Stimulated activated CD8-positive, alpha-beta memory T cell treated with anti-CD3 and anti-CD28 coated beads, Interleukin-12 subunit alpha, Interleukin-12 subunit beta, amount 100 ng/mL, for 24 hours (primary cell): Measurements from ENCODE around the gene CHD2.

Experiments used
- DNase-seq: peaks from one replicate; pipeline ENCODE4 v3.0.0-alpha.2; 2020; ENCODE audit errors: extremely low read depth

CHD2 gene

GRCh38 chr15:92932946-92933649 lies 33.0 kb downstream of the CHD2 start:
- DNase-seq, result no peak

GRCh38 chr15:92933831-92934230 lies 33.7 kb downstream of the CHD2 start:
- DNase-seq, result no peak

GRCh38 chr15:92934716-92935115 lies 34.6 kb downstream of the CHD2 start:
- no peak for DNase-seq

- DNase-seq, result no peak
Measured at GRCh38 chr15:92936138-92936537, 36.0 kb downstream of the CHD2 start.

GRCh38 chr15:92936693-92937092 lies 36.6 kb downstream of the CHD2 start:
- no peak for DNase-seq

GRCh38 chr15:92937901-92938300 lies 37.8 kb downstream of the CHD2 start:
- no peak for DNase-seq

GRCh38 chr15:92938387-92938786 lies 38.3 kb downstream of the CHD2 start:
- DNase-seq, result no peak

GRCh38 chr15:92941668-92942067 lies 41.5 kb downstream of the CHD2 start:
- DNase-seq, result no peak

- DNase-seq, result no peak
Measured at GRCh38 chr15:92942706-92943105, 42.6 kb downstream of the CHD2 start.

- no peak for DNase-seq
Measured at GRCh38 chr15:92943581-92943980, 43.5 kb downstream of the CHD2 start.

GRCh38 chr15:92944946-92945521 lies 44.9 kb downstream of the CHD2 start:
- no peak for DNase-seq

GRCh38 chr15:92947071-92947730 lies 47.1 kb downstream of the CHD2 start:
- no peak for DNase-seq

- DNase-seq, result no peak
Measured at GRCh38 chr15:92949604-92950249, 49.6 kb downstream of the CHD2 start.

- DNase-seq, result no peak
Measured at GRCh38 chr15:92951800-92952457, 51.8 kb downstream of the CHD2 start.

GRCh38 chr15:92952458-92952850 lies 52.3 kb downstream of the CHD2 start:
- DNase-seq, result no peak

GRCh38 chr15:92953566-92953965 lies 53.4 kb downstream of the CHD2 start:
- DNase-seq, result no peak

- DNase-seq, result no peak
Measured at GRCh38 chr15:92954002-92954401, 53.9 kb downstream of the CHD2 start.

GRCh38 chr15:92954578-92954977 lies 54.5 kb downstream of the CHD2 start:
- no peak for DNase-seq

- no peak for DNase-seq
Measured at GRCh38 chr15:92955706-92956105, 55.6 kb downstream of the CHD2 start.

- peak; percentile 31 for DNase-seq
Measured at GRCh38 chr15:92958105-92958504, 58.0 kb downstream of the CHD2 start.

GRCh38 chr15:92959219-92959618 lies 59.1 kb downstream of the CHD2 start:
- DNase-seq, result no peak

- no peak for DNase-seq
Measured at GRCh38 chr15:92960996-92961681, 61.0 kb downstream of the CHD2 start.
